Head of caudate nucleus (tissue), 42 donors: ENCODE data around the gene NFIC.
"Not testable (repeated sequence)": the region's sequence is repeated elsewhere in the genome, so short reads cannot be mapped to it uniquely, and the experiment has no call there.

ENCODE experiments used
- DNase-seq, 42 donors: peaks; one replicate each; pipeline versions ENCODE4 v3.0.0 to v3.0.0-alpha.2; 2020 to 2021; ENCODE audit warnings: mixed read lengths in 7 of 42
- intact Hi-C: fragments of 100-400 bp; cut with DNase I; formaldehyde crosslinking; loops from one replicate; pipeline ENCODE4 v1.15.0; 2022

The NFIC gene

GRCh38 chr19:3367628-3368440 is 1.5 kb downstream of the NFIC start:
- no peak for DNase-seq
- intact Hi-C loops: loop anchor here (5.0 kb wide), 1 partner anchor 34 kb away; no protein-coding TSS in a partner anchor

DNA sequence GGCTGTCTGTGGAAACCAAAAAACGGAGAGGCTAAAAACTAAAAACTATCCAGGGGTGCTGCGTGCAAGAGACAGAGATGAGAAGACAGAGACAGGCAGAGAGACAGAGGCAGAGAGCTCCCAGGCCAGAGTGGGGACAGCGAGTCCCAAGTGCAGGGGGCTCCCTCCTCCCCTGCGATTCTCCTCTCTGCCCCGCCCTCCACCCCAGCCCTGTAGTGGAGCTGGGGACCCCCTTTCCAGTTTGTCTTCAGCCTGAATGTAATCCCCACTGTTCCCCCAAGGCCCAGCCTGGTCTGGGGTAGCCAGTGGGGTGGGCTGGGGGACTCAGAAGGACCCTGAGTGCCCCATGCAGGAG is 2.0 kb downstream of the NFIC start:
- DNase-seq: no peak
- intact Hi-C loops: loop anchor here (5.0 kb wide), 1 partner anchor 34 kb away; no protein-coding TSS in a partner anchor

GRCh38 chr19:3368848-3369336 is 2.5 kb downstream of the NFIC start:
- DNase-seq: no peak
- intact Hi-C loops: loop anchor here (5.0 kb wide), 1 partner anchor 33 kb away; no protein-coding TSS in a partner anchor

DNA sequence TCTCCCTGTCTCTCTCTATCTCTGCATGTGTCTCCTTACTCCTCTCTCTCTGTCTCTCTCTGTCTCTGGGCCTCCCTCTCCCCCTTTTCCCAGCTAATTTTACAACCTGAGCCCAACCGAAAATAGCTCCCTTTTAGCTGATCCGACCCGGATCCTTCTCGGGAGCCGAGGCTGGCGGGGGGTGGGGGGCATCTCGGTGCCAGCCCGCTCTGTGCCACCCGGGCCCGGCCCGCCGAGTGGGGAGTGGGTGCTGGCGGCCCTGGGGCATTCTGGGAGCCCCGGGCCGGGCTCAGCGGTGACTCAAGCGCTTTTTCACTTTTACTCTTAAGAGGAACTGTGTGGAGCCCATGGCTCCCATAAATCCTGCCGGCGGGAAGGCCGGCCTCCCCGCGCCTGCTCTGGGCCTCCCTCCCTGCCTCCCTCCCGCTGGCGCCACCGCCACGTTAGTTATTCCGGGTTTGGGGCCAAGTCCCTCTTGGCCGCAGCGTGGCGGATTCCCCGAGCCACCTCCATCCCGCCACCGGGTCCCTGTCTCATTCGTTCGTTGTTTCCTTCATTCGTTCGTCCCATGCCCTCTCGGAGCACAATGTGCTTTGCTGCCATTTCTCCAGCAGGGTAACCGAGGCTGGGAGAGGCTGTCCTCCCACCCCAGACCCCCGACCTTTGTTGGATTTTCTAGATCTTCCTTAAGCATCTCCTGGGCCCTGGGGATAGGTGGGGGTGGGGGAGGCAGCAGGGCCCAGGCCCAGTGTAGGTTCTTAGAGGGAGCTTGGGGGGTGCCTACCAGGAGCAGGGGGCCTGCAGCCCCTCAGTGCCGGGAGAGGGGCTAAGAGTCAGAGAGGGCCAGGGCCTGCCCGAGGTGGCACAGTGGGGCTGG is 3.2 kb downstream of the NFIC start:
- intact Hi-C loops: loop anchor here (5.0 kb wide), 1 partner anchor 33 kb away; no protein-coding TSS in a partner anchor
- DNase-seq: peak in 38 of 42 donors; percentile 38 to 87 (median 62)

DNA sequence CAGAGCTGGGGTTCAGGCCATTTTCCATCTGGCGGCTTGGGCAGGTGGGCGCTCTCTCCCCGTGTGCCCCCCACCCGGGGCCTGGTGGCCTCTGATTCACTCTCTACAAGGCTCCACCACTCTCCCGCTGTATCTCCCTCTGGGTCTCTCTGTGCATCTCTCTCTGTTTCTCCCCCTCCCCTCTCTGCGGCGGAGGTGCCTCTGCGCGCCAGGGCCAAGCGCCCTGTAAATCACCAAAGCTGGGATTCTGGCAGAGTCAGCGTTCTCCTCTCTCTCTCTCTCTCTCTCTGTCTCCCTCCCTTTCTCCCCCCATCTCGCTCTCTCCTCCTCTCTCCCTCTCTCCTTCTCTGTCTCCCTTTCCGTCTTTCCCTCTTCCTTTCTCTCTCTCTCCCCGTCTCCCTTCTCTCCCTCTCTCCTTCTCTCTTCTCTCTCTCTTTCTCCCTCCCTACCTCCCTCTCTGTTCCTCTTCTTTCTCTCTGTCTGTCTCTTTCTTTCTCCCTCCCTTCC is 3.9 kb downstream of the NFIC start:
- DNase-seq: no peak
- intact Hi-C loops: no loop called here

GRCh38 chr19:3370728-3371591 is 4.6 kb downstream of the NFIC start:
- DNase-seq: no peak
- intact Hi-C loops: no loop called here

DNA sequence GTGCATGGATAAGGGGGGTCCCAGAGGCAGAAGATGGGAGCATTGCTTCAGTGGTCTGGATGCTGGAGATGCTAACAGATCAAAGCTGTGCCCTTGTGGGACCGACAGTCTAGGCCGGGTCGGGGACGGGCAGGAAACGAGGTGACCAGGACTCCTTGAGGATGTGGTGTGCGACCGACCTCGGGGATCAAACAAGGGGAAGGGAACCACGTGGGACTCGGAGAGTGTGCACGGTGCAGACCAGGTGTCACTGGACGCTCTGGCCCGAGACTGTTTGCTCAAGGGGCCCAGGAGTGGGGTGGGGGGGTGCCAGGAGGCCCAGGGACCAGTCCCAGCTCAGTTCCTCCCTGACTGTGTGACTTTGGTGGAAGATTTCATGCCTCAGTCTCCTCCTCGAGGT is 6.0 kb downstream of the NFIC start:
- intact Hi-C loops: no loop called here
- DNase-seq: no peak

DNA sequence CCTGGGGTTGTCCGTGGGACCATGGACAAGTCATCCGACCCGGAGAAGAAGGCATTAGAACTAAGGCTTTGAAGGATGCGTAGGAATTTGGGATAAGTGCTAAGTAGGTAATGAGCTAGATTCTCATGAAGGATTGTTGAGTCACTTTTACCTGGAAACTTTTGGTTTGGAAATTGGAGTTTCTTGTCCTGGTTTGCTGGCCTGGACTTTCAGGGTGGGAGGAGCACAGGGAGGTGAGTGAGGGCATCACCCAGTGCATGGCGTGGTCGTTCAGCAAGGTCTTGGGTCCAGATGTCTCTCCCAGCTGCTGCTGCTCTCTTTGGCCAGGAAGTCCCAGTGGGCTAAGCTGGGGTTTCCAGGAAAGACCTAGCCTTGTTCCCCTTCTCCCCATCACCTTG is 7.6 kb downstream of the NFIC start:
- no peak for DNase-seq
- intact Hi-C loops: no loop called here

GRCh38 chr19:3374369-3375112 is 8.2 kb downstream of the NFIC start:
- intact Hi-C loops: no loop called here
- peak in 2 of 42 donors; percentile 57 to 59 for DNase-seq

DNA sequence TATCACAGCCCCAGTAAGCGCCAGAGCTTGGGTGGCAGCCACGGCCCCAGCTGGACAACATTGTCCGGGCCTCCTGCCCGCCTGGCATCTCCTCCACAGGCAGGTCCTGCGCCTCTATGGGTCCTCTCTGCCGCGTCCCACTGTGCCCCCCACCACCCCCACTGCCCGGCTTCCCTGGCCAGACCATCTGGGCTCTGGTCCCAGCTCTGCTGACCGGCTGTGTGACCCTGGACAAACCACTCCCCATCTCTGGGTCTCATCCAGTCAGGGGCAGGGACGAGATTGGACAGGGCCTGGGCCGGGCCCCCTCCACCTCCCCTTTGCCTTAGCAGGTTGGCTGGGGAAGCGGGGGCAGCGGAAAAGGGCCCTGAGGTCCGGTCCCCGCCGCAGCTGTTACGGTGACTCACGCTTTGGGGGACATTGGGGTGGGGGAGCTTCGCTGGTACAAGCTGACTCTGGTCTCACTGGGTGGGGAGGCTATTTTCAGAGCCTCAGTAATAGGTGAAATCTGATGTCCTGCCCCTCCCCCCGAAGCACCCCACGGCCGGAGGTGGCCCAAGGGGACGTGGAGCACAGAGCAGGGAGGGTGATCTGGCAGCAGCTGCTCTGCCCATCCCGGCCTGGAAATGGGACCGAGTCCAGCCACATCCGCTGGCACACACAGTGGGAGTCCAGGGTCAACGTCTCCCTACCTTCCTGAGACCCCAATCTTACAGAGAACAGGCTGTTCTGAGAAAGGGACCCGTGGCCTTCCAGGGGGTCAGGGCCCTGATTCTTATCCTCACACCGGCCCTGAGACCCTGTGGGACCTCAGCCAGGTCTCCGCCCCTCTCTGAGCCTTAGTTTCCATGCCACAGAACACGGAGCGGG is 9.1 kb downstream of the NFIC start:
- intact Hi-C loops: no loop called here
- DNase-seq: peak; percentile 69 to 97 (median 87)

GRCh38 chr19:3376091-3376455 is 9.7 kb downstream of the NFIC start:
- intact Hi-C loops, DNase-seq: not testable (repeated sequence)

DNA sequence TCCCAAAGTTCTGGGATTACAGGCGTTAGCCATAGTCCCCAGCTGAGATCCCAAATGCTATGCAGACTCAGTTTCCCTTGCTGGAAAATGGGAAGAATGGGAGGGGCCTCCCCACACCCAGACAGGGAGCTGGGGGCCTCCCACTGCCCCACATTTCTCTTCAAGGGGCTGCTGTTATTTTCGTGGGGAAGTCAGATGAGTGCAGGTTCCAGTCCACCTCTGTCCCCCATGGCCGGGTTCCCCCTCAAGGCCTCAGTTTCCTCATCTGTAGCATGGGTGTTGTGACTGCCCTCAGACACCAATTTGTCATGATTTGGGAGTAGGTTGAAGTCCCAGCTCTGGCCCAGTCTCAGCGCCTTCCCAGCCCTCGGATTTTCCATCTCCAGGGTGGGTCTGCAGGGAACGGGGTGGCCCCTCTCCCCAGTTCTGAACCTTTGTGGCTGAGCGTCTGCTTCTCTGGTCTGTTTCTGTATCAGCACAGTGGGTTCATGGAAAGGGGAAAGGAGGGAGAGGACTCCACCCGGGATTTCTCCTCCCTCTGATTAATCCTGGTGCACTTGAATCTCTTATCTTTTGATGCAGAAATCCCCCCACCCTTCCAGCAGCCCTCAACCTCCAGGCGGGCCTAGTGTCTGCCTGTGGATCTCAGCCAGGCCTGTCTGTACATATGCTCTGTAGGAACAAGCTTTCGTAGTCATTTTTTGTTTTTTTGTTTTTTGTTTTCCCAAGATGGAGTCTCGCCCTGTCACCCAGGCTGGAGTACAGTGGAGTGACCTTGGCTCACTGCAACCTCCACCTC is 12.2 kb downstream of the NFIC start:
- intact Hi-C loops: no loop called here
- DNase-seq: no peak

GRCh38 chr19:3380829-3381228 is 14.4 kb downstream of the NFIC start:
- no peak for DNase-seq
- intact Hi-C loops: no loop called here

- no peak for DNase-seq
- intact Hi-C loops: no loop called here
Observed at GRCh38 chr19:3381701-3382372, 15.5 kb downstream of the NFIC start.

DNA sequence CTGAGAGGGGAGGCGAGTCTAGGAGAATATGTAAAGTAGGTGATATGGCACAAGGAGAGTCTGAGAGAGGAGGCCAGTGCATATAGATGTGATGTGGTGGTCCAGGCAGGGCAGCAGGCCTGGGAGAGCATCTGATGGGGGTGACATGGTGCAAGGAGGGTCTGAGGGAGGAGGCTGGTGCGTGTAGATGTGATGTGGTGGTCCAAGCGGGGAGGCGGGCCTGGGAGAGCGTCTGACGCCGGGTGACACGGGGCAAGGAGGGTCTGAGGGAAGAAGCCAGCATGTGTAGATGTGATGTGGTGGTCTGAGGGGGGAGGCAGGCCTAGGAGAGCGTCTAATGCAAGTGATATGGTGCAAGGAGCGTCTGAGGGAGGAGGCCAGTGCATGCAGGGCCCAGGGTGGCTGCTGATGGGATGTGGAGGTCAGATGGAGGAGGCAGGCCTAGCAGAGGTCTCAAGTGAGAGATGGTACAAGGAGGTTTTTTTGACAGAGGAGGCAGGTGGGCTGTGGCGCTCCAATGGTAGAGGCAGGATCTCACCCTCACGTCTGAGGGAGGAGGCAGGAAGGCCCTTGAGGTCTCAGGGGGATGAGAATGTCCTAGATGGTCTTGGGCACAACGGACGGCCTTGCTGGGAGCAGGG is 16.2 kb downstream of the NFIC start:
- DNase-seq: no peak
- intact Hi-C loops: no loop called here
